ENCODE results near the gene CRYGN.

- TF ChIP-seq PHF8 (IDR thresholded peaks at IDR 0.05; ENCODE audit: borderline replicate concordance, low read length) (no peak), RAD51 (IDR thresholded peaks at IDR 0.05; ENCODE audit: borderline replicate concordance, low read depth) (no peak), SIN3B (IDR thresholded peaks at IDR 0.05; ENCODE audit: low read depth) (no peak), NFE2L1 (tag; IDR thresholded peaks at IDR 0.05; ENCODE audit: borderline replicate concordance, low read depth) (no peak), SOX6 (IDR thresholded peaks at IDR 0.05) (no peak)
Observed at GRCh38 chr7:151436446-151437158, 3.3 kb downstream of the CRYGN start.
